Cardiac muscle cell (in vitro differentiated cells and primary cell): ENCODE results near the gene MICAL2. TPM values are rescaled to one million over a fixed set of nuclear protein-coding genes. Genes with fewer than 3 reads are reported as not detected.

Experiments
- DNase-seq, 2 donors: peaks; one replicate each; pipeline versions ENCODE4 v3.0.0 to v3.0.0-alpha.2; 2010 to 2017; ENCODE audit warnings: low read depth in 1 of 2, low spot score in 1 of 2
- H3K27ac ChIP-seq: fragments of 200-600 bp; sonication (generic); 2 replicates; pipeline ENCODE4 v1.5.1; 2016
- H3K27me3 ChIP-seq: fragments of 200-600 bp; sonication (generic); 2 replicates; pipeline ENCODE4 v1.6.0; 2016; ENCODE audit warnings: control low read depth
- H3K36me3 ChIP-seq: fragments of 200-600 bp; sonication (generic); 2 replicates; pipeline ENCODE4 v1.5.1; 2016; ENCODE audit warnings: control low read depth
- H3K4me1 ChIP-seq: fragments of 200-600 bp; sonication (generic); 2 replicates; pipeline ENCODE4 v1.8.1; 2017; ENCODE audit warnings: low read depth, mild to moderate bottlenecking, mixed run types
- H3K4me3 ChIP-seq: fragments of 200-600 bp; sonication (generic); 2 replicates; pipeline ENCODE4 v1.5.1; 2016; ENCODE audit warnings: mild to moderate bottlenecking
- H3K9me3 ChIP-seq: fragments of 200-600 bp; sonication (generic); 2 replicates; pipeline ENCODE4 v1.5.1; 2017; ENCODE audit warnings: low read depth, mild to moderate bottlenecking, control low read depth
- CTCF ChIP-seq: IDR thresholded peaks from 2 replicates; pipeline ENCODE4 v1.5.1; 2012; ENCODE audit warnings: low read depth, mild to moderate bottlenecking, low read length
- polyA plus RNA-seq: library from polyadenylated mRNA; unstranded; fragments of >200 nt; fragmentation: Nextera tagmentation; extraction: Ambion mirVana; gene quantifications from 2 replicates; pipeline ENCODE4 v1.2.1, GENCODE V29; 2016
- total RNA-seq: library from RNA; depleted of rRNA; stranded (reverse); fragments of >200 nt; gene quantifications from 2 replicates; pipeline ENCODE4 v1.2.3, GENCODE V29; 2016

The MICAL2 gene
- total and polyA plus RNA-seq, 2 experiments from 2014 or later, result 153 to 178 TPM

- Histone ChIP-seq H3K27ac (no peak overlapping the region), H3K9me3 (no peaks in the 10 kb centered on the region), H3K36me3 (no peaks in the 10 kb centered on the region), H3K4me3 (no peak overlapping the region), H3K4me1 (peaks cover 5% of the 10 kb centered on the region), H3K27me3 (no peaks in the 10 kb centered on the region)
- no peak for TF ChIP-seq CTCF
- DNase-seq, result no peak
These were observed 6.8 kb upstream of the MICAL2 start for GRCh38 chr11:12103411-12104225.

GRCh38 chr11:12105471-12105870 is 4.9 kb upstream of the MICAL2 start:
- H3K27me3 ChIP-seq, result no peaks in the 10 kb centered on the region
- no peaks in the 10 kb centered on the region for H3K36me3 ChIP-seq
- no peaks in the 10 kb centered on the region for H3K9me3 ChIP-seq
- no peak overlapping the region for H3K27ac ChIP-seq
- peaks cover 5% of the 10 kb centered on the region for H3K4me1 ChIP-seq
- no peak for TF ChIP-seq CTCF
- DNase-seq, result no peak
- H3K4me3 ChIP-seq, result no peak overlapping the region

GRCh38 chr11:12106101-12106500 is 4.3 kb upstream of the MICAL2 start:
- Histone ChIP-seq H3K36me3 (no peaks in the 10 kb centered on the region), H3K4me3 (no peak overlapping the region), H3K4me1 (peaks cover 5% of the 10 kb centered on the region), H3K27me3 (no peaks in the 10 kb centered on the region), H3K9me3 (no peaks in the 10 kb centered on the region), H3K27ac (no peak overlapping the region)
- DNase-seq, result no peak
- TF ChIP-seq CTCF, result no peak

- no peaks in the 10 kb centered on the region for H3K9me3 ChIP-seq
- H3K27me3 ChIP-seq, result no peaks in the 10 kb centered on the region
- H3K36me3 ChIP-seq, result no peaks in the 10 kb centered on the region
- no peak overlapping the region for H3K27ac ChIP-seq
- TF ChIP-seq CTCF, result no peak
- no peak overlapping the region for H3K4me3 ChIP-seq
- no peak for DNase-seq
- H3K4me1 ChIP-seq, result peaks cover 5% of the 10 kb centered on the region
These were observed 3.9 kb upstream of the MICAL2 start for GRCh38 chr11:12106501-12106900.

- no peak for TF ChIP-seq CTCF
- DNase-seq, result no peak
- Histone ChIP-seq H3K27ac (no peak overlapping the region), H3K4me3 (no peak overlapping the region), H3K4me1 (peaks cover 20% of the 10 kb centered on the region), H3K27me3 (no peaks in the 10 kb centered on the region), H3K36me3 (no peaks in the 10 kb centered on the region), H3K9me3 (no peaks in the 10 kb centered on the region)
These were observed 1.4 kb upstream of the MICAL2 start for GRCh38 chr11:12108875-12109453.
